MCF 10A (cell line): ENCODE results near the gene MAD1L1. TPM values are rescaled to one million over a fixed set of nuclear protein-coding genes. Genes with fewer than 3 reads are reported as not detected.

Source experiments
- BruUV-seq: library from RNA; stranded (reverse); fragments of 400-500 nt; replicated peaks from 2 replicates; lab custom pipeline; 2021; lab: Mats Ljungman, UMichigan
- CTCF ChIA-PET: fragments of 300-600 bp; sonication (Branson Sonifier 250); formaldehyde crosslinking; extraction: SDS; loops from one replicate; lab custom pipeline; 2021; ENCODE audit warnings: antibody characterized with exemption, inconsistent platforms; lab: Yijun Ruan, JAX
- POLR2A ChIA-PET: fragments of 300-600, 350-650 bp; sonication (Branson Sonifier 250); formaldehyde crosslinking; extraction: SDS; loops from one replicate; lab custom pipeline; 2020; ENCODE audit warnings: antibody characterized with exemption, inconsistent platforms; lab: Yijun Ruan, JAX
- DNase-seq: peaks from one replicate; pipeline ENCODE4 v3.0.0-alpha.2; 2018; ENCODE audit not compliant: unreplicated experiment
- H3K27ac Mint-ChIP-seq: one replicate; pipeline ENCODE4 v1.8.0; 2022; ENCODE audit warnings: mild to moderate bottlenecking, low read depth, mixed read lengths; ENCODE audit not compliant: unreplicated experiment
- H3K27me3 Mint-ChIP-seq: one replicate; pipeline ENCODE4 v1.8.0; 2022; ENCODE audit warnings: mixed read lengths; ENCODE audit not compliant: insufficient read depth, unreplicated experiment
- H3K36me3 Mint-ChIP-seq: one replicate; pipeline ENCODE4 v1.8.0; 2022; ENCODE audit warnings: mild to moderate bottlenecking, moderate library complexity, mixed read lengths; ENCODE audit not compliant: insufficient read depth, unreplicated experiment
- H3K4me1 Mint-ChIP-seq: one replicate; pipeline ENCODE4 v1.8.0; 2022; ENCODE audit warnings: mixed read lengths; ENCODE audit not compliant: insufficient read depth, unreplicated experiment
- H3K4me3 Mint-ChIP-seq: one replicate; pipeline ENCODE4 v1.8.0; 2022; ENCODE audit warnings: mild to moderate bottlenecking, moderate library complexity, mixed read lengths; ENCODE audit not compliant: unreplicated experiment
- H3K9me3 Mint-ChIP-seq: one replicate; pipeline ENCODE4 v1.8.0; 2022; ENCODE audit warnings: mixed read lengths; ENCODE audit not compliant: unreplicated experiment
- intact Hi-C: fragments of 100-400 bp; cut with micrococcal nuclease; formaldehyde crosslinking; loops from 2 replicates; pipeline ENCODE4 v1.14.1; 2022
- total RNA-seq: library from RNA; stranded (reverse); gene quantifications from 2 replicates; pipeline ENCODE4 v1.2.3, GENCODE V29; 2022
- TF ChIP-seq, protein P1 (sequence below): fragments of 200-600 bp; IDR thresholded peaks from one replicate; pipeline ENCODE4 v1.8.0; 2022; ENCODE audit warnings: antibody characterized with exemption, mild to moderate bottlenecking; ENCODE audit not compliant: unreplicated experiment

The MAD1L1 gene
- total RNA-seq, 1 experiment from 2014 or later = 25.2 TPM

DNA sequence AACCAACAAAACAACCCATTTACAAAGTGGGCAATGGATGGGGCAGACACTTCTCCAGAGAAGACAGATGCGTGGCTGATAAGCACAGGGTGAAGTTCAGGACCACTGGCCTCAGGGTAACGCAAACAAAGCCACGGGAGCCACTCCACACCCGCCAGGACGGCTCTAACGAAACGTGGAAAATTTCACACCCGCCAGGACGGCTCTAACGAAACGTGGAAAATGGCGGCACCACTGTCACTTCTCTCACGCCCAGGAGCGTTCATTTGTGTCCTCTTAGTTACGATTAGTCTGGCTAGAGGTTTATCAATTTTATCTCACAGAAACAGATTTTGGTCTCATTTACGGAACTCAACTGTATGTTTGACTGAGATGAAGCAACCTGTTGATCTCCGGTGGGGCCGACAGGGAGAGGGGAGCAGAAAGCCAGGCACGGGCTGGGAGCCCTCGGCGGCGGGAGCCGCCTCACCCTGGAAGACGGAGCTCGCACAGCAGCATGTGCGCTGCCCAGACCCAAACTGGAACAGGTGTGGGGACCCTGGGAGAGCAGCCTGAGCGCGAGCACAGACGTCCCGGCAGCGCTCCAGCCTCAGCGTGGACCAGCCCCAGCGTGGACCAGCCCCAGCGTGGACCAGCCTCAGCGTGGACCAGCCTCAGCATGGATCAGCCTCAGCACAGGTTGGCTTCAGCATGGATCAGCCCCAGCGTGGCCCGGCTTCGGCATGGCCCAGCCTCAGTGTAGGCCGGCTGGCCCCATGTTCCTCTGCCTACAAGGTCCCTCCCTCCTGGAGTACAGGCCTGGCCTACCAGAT, 243.5 kb downstream of the MAD1L1 start:
- Mint-ChIP-seq H3K4me3 (no peak overlapping the region), H3K9me3 (no peaks in the 10 kb centered on the region), H3K4me1 (no peaks in the 10 kb centered on the region), H3K36me3 (peaks cover 7% of the 10 kb centered on the region), H3K27ac (no peak overlapping the region), H3K27me3 (no peaks in the 10 kb centered on the region)
- DNase-seq = no peak
- intact Hi-C loops = no loop called here
- no TSS peak for BruUV-seq
- ChIA-PET CTCF (no interaction called here), POLR2A (no interaction called here)
- TF ChIP-seq, protein P1, sequence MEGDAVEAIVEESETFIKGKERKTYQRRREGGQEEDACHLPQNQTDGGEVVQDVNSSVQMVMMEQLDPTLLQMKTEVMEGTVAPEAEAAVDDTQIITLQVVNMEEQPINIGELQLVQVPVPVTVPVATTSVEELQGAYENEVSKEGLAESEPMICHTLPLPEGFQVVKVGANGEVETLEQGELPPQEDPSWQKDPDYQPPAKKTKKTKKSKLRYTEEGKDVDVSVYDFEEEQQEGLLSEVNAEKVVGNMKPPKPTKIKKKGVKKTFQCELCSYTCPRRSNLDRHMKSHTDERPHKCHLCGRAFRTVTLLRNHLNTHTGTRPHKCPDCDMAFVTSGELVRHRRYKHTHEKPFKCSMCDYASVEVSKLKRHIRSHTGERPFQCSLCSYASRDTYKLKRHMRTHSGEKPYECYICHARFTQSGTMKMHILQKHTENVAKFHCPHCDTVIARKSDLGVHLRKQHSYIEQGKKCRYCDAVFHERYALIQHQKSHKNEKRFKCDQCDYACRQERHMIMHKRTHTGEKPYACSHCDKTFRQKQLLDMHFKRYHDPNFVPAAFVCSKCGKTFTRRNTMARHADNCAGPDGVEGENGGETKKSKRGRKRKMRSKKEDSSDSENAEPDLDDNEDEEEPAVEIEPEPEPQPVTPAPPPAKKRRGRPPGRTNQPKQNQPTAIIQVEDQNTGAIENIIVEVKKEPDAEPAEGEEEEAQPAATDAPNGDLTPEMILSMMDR = no peak

DNA sequence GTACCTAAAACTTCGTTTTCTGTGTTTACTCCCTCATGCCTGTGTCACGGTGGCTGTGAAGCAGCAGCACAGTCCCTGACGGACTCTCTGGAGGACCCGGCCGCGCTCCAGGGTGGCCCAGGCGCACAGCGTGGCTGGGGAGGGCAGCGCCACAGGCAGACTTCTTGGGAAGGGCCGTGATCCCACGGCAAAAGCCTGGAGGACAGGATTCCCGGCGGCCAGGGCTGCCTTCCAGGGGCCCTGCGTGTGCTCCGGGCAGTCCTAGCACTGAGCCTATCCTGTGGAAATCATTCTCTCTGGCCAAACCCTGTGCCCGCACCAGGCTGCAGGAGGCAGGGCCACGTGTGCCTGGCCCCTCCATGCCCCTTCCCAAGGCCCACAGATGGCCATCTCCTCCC, 244.2 kb downstream of the MAD1L1 start:
- CTCF ChIA-PET = no interaction called here
- TF ChIP-seq, protein P1 = no peak
- H3K4me1 Mint-ChIP-seq = no peaks in the 10 kb centered on the region
- no TSS peak for BruUV-seq
- no peaks in the 10 kb centered on the region for H3K27me3 Mint-ChIP-seq
- peaks cover 7% of the 10 kb centered on the region for H3K36me3 Mint-ChIP-seq
- no peak overlapping the region for H3K4me3 Mint-ChIP-seq
- H3K9me3 Mint-ChIP-seq = no peaks in the 10 kb centered on the region
- intact Hi-C loops = no loop called here
- POLR2A ChIA-PET = no interaction called here
- no peak overlapping the region for H3K27ac Mint-ChIP-seq
- DNase-seq = no peak

DNA sequence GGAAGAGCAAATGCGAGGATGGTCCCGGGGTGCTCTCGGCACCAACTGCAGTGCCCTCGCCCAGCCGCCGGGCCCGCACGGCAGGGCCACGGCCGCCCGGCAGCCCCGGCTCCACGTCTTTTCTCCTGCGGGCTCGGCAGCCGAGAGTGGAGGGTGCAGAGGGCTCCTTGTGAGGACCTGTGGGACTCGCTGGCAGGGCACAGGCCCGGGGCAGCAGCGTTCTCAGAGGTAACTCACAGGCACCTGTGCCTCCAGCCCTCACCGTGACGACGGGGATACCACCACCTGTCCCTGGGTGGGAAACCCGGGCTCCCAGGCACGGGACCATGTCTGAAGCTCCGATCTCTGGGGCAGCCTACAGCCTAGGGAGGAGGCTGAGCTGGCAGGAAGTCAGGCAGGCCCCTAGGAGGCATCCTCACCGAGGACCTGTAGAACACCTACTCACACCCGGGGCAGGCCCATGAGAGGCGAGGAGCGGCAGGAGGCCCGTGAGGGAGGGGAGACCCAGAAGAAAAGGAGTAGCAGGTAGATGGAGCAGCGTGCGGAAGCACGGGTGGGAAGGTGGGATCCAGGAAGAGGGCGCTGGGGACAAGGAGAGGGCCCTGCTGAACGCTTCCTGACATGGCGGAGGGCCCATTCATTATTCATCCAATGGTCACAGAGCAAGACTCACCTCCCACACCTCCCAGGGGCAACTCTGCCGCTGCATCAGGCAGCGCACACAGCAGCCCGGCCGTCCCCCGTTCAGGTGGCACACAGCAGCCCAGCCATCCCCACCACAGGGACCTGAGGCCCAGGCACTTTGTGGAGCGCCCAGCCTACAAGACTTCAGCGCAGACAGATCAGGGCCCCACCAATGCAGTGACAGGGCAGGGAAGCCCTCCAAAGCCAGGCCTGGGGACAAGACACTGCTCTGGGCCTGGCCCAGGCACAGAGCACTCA, 244.9 kb downstream of the MAD1L1 start:
- intact Hi-C loops = no loop called here
- Mint-ChIP-seq H3K9me3 (no peaks in the 10 kb centered on the region), H3K27ac (no peak overlapping the region), H3K4me3 (no peak overlapping the region), H3K27me3 (no peaks in the 10 kb centered on the region), H3K36me3 (peaks cover 7% of the 10 kb centered on the region), H3K4me1 (no peaks in the 10 kb centered on the region)
- ChIA-PET CTCF (interaction anchor here (0.7 kb wide), 1 partner anchor 221 kb away, joined by 4 read pairs; no protein-coding TSS in a partner anchor), POLR2A (no interaction called here)
- TF ChIP-seq, protein P1 = no peak
- no TSS peak for BruUV-seq
- DNase-seq = no peak

DNA sequence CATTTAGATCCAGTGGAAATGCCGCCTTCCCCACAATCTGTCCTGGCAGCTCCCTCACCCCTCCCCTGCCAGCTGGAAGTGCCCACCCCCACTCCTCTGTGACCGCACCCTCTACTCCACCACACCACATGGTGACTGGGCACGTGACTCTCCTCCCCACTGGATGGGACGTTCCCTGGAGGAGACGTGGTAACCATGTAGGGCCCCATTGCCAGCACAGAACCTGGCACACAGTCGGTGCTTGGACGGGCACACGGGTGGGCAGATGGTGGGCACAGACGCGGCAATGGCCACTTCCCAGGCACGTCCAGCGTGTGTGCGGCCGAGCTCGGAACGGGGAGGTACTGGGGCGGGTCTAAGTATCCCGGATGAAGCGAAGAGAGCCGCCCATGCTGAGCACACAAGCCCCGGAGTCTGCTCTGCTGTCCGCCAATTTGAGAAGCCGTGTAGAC, 245.6 kb downstream of the MAD1L1 start:
- BruUV-seq = no TSS peak
- H3K27me3 Mint-ChIP-seq = no peaks in the 10 kb centered on the region
- peaks cover 7% of the 10 kb centered on the region for H3K36me3 Mint-ChIP-seq
- intact Hi-C loops = no loop called here
- ChIA-PET POLR2A (no interaction called here), CTCF (interaction anchor here (0.6 to 0.7 kb wide), 2 partner anchors 222 to 290 kb away, joined by 3 to 4 read pairs; no protein-coding TSS in a partner anchor)
- TF ChIP-seq, protein P1 = no peak
- no peak overlapping the region for H3K4me3 Mint-ChIP-seq
- H3K27ac Mint-ChIP-seq = no peak overlapping the region
- DNase-seq = no peak
- no peaks in the 10 kb centered on the region for H3K9me3 Mint-ChIP-seq
- no peaks in the 10 kb centered on the region for H3K4me1 Mint-ChIP-seq
